ENCODE measurements around the gene SPRY4. TPM values are rescaled to one million over a fixed set of nuclear protein-coding genes. Genes with fewer than 3 reads are reported as not detected.
A peak's percentile ranks its signal among the peaks of the same experiment; 100 is the strongest.

The SPRY4 gene, protein sequence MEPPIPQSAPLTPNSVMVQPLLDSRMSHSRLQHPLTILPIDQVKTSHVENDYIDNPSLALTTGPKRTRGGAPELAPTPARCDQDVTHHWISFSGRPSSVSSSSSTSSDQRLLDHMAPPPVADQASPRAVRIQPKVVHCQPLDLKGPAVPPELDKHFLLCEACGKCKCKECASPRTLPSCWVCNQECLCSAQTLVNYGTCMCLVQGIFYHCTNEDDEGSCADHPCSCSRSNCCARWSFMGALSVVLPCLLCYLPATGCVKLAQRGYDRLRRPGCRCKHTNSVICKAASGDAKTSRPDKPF
- total RNA-seq: 100 to 1,000 TPM in 1 of 2 donors, 10 to 100 TPM in 1; 70.2 to 164 TPM
- 27.0 TPM for polyA plus RNA-seq (2013, experiment 1 of 2)
- polyA plus RNA-seq (2013, experiment 2 of 2): 29.6 TPM
- long read RNA-seq, experiment 1, full-length matches to known transcripts: 43 of 44 reads
- long read RNA-seq, experiment 1, partial matches to known transcripts: 0 of 44 reads
- long read RNA-seq, experiment 1, other reads (novel, unspliced or antisense): 1 of 44 reads
- long read RNA-seq, experiment 2, full-length matches to known transcripts: 66 of 68 reads
- long read RNA-seq, experiment 2, partial matches to known transcripts: 0 of 68 reads
- long read RNA-seq, experiment 2, other reads (novel, unspliced or antisense): 2 of 68 reads
- long read RNA-seq, experiment 3, full-length matches to known transcripts: 113 of 123 reads
- long read RNA-seq, experiment 3, partial matches to known transcripts: 0 of 123 reads
- long read RNA-seq, experiment 3, other reads (novel, unspliced or antisense): 10 of 123 reads
- long read RNA-seq, experiment 4, full-length matches to known transcripts: 1 of 3 reads
- long read RNA-seq, experiment 4, partial matches to known transcripts: 0 of 3 reads
- long read RNA-seq, experiment 4, other reads (novel, unspliced or antisense): 2 of 3 reads

DNA sequence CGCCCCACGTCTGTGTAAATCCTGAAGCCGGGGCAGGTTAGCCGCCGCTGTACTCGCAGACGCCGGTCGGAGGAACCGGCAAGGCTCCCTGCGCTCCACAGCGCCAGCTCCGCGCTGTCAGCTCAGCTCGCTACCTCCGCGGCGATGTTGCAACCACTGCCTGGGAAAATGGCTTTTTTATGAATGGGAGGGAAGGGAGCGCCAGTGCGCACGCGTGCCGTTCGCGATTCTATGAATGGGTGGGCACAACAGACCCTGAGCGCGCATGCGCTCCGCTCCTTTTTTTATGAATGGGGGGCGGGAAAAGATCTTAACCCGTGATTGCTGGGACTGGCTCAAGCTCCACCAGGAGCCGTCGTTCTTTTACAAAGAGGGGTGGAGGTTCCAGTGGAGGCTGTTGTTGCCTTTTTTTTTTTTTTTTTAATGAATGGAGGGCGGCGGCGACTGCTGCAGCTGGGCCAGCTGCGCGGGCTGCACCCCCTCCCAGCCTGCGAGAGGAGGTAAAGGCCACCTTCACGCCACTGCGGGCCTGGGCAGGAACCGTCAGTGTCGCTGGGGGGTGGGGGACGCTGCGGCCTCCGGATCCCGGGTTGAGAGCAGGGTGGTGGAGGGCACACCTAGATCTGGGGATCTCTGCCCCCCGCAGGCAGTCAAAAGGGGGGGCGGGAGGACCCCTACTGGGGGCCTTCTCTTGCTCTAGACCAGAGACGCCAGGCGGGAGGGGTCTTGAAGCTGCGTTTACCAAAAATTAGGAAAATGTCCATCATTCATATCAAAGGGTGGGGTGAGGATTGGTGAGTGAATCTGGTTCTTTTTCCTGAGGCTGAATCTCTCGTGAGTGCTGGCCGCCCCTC lies at the start of gene SPRY4:
Gene SPRY4 (minus strand): TSS at position 151 of the 854 bp plus-strand sequence. CDS start 9,913 bp downstream, outside the sequence.
- Histone ChIP-seq H3K36me3 (ENCODE audit: control insufficient read depth, insufficient read depth, low read length) (peaks cover 28% of the 10 kb centered on the region), H3K27me3 (ENCODE audit: control insufficient read depth, insufficient read depth, low read length, poor library complexity, severe bottlenecking) (no peaks in the 10 kb centered on the region), H3K27ac (ENCODE audit: low read depth, low read length) (peak within 1 kb of the TSS; percentile 92), H3K4me3 (ENCODE audit: low read length) (peak within 1 kb of the TSS; percentile 96), H3K9me3 (ENCODE audit: control insufficient read depth, low read length) (no peaks in the 10 kb centered on the region), H3K4me1 (ENCODE audit: control insufficient read depth, insufficient read depth, low read length) (no peaks in the 10 kb centered on the region), H3K9ac (ENCODE audit: extremely low read depth, low read length, poor library complexity, severe bottlenecking) (peak within 1 kb of the TSS; percentile 90)
- TF ChIP-seq, protein P1, sequence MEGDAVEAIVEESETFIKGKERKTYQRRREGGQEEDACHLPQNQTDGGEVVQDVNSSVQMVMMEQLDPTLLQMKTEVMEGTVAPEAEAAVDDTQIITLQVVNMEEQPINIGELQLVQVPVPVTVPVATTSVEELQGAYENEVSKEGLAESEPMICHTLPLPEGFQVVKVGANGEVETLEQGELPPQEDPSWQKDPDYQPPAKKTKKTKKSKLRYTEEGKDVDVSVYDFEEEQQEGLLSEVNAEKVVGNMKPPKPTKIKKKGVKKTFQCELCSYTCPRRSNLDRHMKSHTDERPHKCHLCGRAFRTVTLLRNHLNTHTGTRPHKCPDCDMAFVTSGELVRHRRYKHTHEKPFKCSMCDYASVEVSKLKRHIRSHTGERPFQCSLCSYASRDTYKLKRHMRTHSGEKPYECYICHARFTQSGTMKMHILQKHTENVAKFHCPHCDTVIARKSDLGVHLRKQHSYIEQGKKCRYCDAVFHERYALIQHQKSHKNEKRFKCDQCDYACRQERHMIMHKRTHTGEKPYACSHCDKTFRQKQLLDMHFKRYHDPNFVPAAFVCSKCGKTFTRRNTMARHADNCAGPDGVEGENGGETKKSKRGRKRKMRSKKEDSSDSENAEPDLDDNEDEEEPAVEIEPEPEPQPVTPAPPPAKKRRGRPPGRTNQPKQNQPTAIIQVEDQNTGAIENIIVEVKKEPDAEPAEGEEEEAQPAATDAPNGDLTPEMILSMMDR (conservative IDR thresholded peaks at IDR 0.05): no peak
- H3K4me1 Mint-ChIP-seq: peaks cover 39% of the 10 kb centered on the region
- H3K27me3 Mint-ChIP-seq (ENCODE audit: insufficient read depth): no peaks in the 10 kb centered on the region
- peaks cover 39% of the 10 kb centered on the region for H3K36me3 Mint-ChIP-seq (ENCODE audit: low read depth)
- peak within 1 kb of the TSS; percentile 98 for H3K4me3 Mint-ChIP-seq
- peak within 1 kb of the TSS; percentile 95 for H3K27ac Mint-ChIP-seq
- peak; percentile 99 for DNase-seq
- peaks cover 2% of the 10 kb centered on the region for H3K9me3 Mint-ChIP-seq
- WGBS, 2 experiments (ENCODE audit: insufficient coverage in 1 of 2, insufficient read length in 1 of 2): 0 to 1% methylated on average over 25 to 54 of the region's 54 CpGs

DNA sequence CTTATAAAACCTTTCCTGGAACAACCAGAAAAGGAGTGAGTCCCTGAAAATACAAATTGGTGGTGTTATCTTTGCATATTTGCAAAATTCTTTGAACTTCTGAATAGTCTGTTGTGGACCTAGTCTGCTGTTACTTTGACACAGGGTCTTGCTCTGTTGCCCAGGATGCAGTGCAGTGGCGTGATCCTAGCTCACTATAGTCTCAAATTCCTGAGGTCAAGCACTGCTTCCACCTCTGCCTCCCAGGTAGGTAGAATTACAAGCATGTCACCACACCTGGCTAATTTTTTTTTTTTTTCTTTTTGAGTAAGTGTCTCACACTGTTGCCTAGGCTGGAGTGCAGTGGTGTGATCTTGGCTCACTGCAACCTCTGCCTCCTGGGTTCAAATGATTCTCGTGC lies 43.7 kb upstream of the SPRY4 start:
- H3K36me3 ChIP-seq (ENCODE audit: control insufficient read depth, insufficient read depth, low read length): peaks cover 4% of the 10 kb centered on the region
- TF ChIP-seq, protein P1 (conservative IDR thresholded peaks at IDR 0.05): no peak
- no peak overlapping the region for H3K27ac Mint-ChIP-seq

DNA sequence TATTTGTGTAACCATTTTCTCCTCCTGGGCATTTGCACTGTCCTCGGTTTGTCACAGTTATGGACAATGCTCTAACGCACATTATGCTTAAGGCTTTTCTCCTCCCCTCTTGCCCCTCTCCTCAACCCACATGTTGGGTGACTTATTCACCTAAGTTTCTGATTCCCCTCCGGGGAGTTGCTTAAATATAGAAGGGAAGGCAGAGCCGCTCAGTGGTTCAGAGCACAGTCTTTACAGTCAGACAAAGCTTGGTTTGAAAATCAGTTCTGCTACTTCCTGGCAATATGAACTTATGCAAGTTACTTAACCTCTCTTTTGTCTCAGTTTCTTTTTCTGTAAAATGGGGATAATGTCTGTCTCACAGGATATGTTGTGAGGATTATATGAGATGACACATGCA lies 41.2 kb upstream of the SPRY4 start:
- H3K27ac ChIP-seq (ENCODE audit: low read depth, low read length): no peak overlapping the region
- Mint-ChIP-seq H3K4me3 (no peak overlapping the region), H3K36me3 (ENCODE audit: low read depth) (peaks cover 9% of the 10 kb centered on the region), H3K27ac (no peak overlapping the region), H3K9me3 (peaks cover 5% of the 10 kb centered on the region), H3K4me1 (peaks cover 30% of the 10 kb centered on the region), H3K27me3 (ENCODE audit: insufficient read depth) (no peaks in the 10 kb centered on the region)
- no peak overlapping the region for H3K9ac ChIP-seq (ENCODE audit: extremely low read depth, low read length, poor library complexity, severe bottlenecking)
- no peak overlapping the region for H3K4me3 ChIP-seq (ENCODE audit: low read length)
- H3K27me3 ChIP-seq (ENCODE audit: control insufficient read depth, insufficient read depth, low read length, poor library complexity, severe bottlenecking): no peaks in the 10 kb centered on the region
- no peak for DNase-seq
- peaks cover 8% of the 10 kb centered on the region for H3K9me3 ChIP-seq (ENCODE audit: control insufficient read depth, low read length)
- peaks cover 13% of the 10 kb centered on the region for H3K4me1 ChIP-seq (ENCODE audit: control insufficient read depth, insufficient read depth, low read length)
- WGBS, 2 experiments (ENCODE audit: insufficient coverage in 1 of 2, insufficient read length in 1 of 2): 86 to 89% methylated on average over 3 to 4 of the region's 4 CpGs
- H3K36me3 ChIP-seq (ENCODE audit: control insufficient read depth, insufficient read depth, low read length): peaks cover 4% of the 10 kb centered on the region
- TF ChIP-seq, protein P1 (conservative IDR thresholded peaks at IDR 0.05): no peak

More for the DNA sequence above, 43.7 kb upstream of the SPRY4 start:
- no peaks in the 10 kb centered on the region for H3K27me3 ChIP-seq (ENCODE audit: control insufficient read depth, insufficient read depth, low read length, poor library complexity, severe bottlenecking)
- no peak overlapping the region for H3K4me3 Mint-ChIP-seq
- H3K4me1 Mint-ChIP-seq: peaks cover 15% of the 10 kb centered on the region
- peaks cover 11% of the 10 kb centered on the region for H3K36me3 Mint-ChIP-seq (ENCODE audit: low read depth)
- H3K27ac ChIP-seq (ENCODE audit: low read depth, low read length): no peak overlapping the region
- no peak for DNase-seq
- WGBS, 2 experiments (ENCODE audit: insufficient coverage in 1 of 2, insufficient read length in 1 of 2): 97 to 100% methylated on average over 2 of the region's 2 CpGs
- peaks cover 9% of the 10 kb centered on the region for H3K4me1 ChIP-seq (ENCODE audit: control insufficient read depth, insufficient read depth, low read length)
- H3K9ac ChIP-seq (ENCODE audit: extremely low read depth, low read length, poor library complexity, severe bottlenecking): no peak overlapping the region
- H3K4me3 ChIP-seq (ENCODE audit: low read length): no peak overlapping the region
- H3K9me3 Mint-ChIP-seq: peaks cover 3% of the 10 kb centered on the region
- no peaks in the 10 kb centered on the region for H3K27me3 Mint-ChIP-seq (ENCODE audit: insufficient read depth)
- H3K9me3 ChIP-seq (ENCODE audit: control insufficient read depth, low read length): peaks cover 8% of the 10 kb centered on the region
